Measurements from ENCODE around the gene PLCB2. TPM values are rescaled to one million over a fixed set of nuclear protein-coding genes. Genes with fewer than 3 reads are reported as not detected.

PLCB2 gene
- total and polyA plus RNA-seq, 2 donors (not counting 1 experiment from before 2014, with no cell fraction given): 166 to 312 TPM

- H3K27ac Mint-ChIP-seq: no peak overlapping the region
- Histone ChIP-seq H3K9me3 (ENCODE audit: control extremely low read depth in 1 of 3, control insufficient read depth in 2 of 3, insufficient read depth in 1 of 3, low read length in 2 of 3) (peaks cover 0 to 4% (median 0%) of the 10 kb centered on the region in 3 donors), H3K27me3 (replicated peaks in 1 of 4; ENCODE audit: control extremely low read depth in 1 of 4, control insufficient read depth in 3 of 4, insufficient read depth in 4 of 4, low read length in 3 of 4) (peaks cover 0 to 18% (median 6%) of the 10 kb centered on the region in 4 experiments), H3K4me3 (ENCODE audit: control extremely low read depth in 1 of 5, extremely low read depth in 1 of 5, insufficient read depth in 1 of 5, low read depth in 2 of 5, low read length in 4 of 5) (no peak overlapping the region), H3K36me3 (replicated peaks in 1 of 2; ENCODE audit: control extremely low read depth in 1 of 2, control insufficient read depth in 1 of 2, extremely low read depth in 1 of 2, insufficient read depth in 2 of 2, low read length in 1 of 2) (no peaks in the 10 kb centered on the region), H2AFZ (ENCODE audit: insufficient read depth, low read depth, low read length, poor library complexity, severe bottlenecking) (peak overlapping the region; percentile 80), H3K4me2 (replicated peaks; ENCODE audit: low read depth, low read length, poor library complexity, severe bottlenecking) (peak overlapping the region; percentile 92), H3K27ac (ENCODE audit: low read length in 2 of 2) (no peak overlapping the region), H3K4me1 (ENCODE audit: control insufficient read depth in 2 of 2, insufficient read depth in 2 of 2, low read length in 2 of 2) (peaks cover 25% of the 10 kb centered on the region in 2 donors), H3K79me2 (ENCODE audit: control insufficient read depth, insufficient read depth, low read length) (no peaks in the 10 kb centered on the region), H3K9ac (ENCODE audit: low read length) (peak overlapping the region; percentile 76), H4K20me1 (ENCODE audit: control insufficient read depth, insufficient read depth, low read length, poor library complexity, severe bottlenecking) (no peaks in the 10 kb centered on the region)
- ATAC-seq (ENCODE audit: low read depth): no peak
- ChIA-PET POLR2A (no interaction called here), CTCF (interaction anchor here (1.1 to 5.0 kb wide), 4 partner anchors 14 to 39 kb away, joined by 4 to 22 read pairs (median 6); no protein-coding TSS in a partner anchor)
- H3K27me3 Mint-ChIP-seq: peaks cover 9% of the 10 kb centered on the region
- peaks cover 30% of the 10 kb centered on the region for H3K4me1 Mint-ChIP-seq
- no peak for TF ChIP-seq EZH2 (IDR thresholded peaks at IDR 0.05; ENCODE audit: borderline replicate concordance, insufficient read depth, low read depth, low read length, poor library complexity, severe bottlenecking)
- TF ChIP-seq, protein P1, sequence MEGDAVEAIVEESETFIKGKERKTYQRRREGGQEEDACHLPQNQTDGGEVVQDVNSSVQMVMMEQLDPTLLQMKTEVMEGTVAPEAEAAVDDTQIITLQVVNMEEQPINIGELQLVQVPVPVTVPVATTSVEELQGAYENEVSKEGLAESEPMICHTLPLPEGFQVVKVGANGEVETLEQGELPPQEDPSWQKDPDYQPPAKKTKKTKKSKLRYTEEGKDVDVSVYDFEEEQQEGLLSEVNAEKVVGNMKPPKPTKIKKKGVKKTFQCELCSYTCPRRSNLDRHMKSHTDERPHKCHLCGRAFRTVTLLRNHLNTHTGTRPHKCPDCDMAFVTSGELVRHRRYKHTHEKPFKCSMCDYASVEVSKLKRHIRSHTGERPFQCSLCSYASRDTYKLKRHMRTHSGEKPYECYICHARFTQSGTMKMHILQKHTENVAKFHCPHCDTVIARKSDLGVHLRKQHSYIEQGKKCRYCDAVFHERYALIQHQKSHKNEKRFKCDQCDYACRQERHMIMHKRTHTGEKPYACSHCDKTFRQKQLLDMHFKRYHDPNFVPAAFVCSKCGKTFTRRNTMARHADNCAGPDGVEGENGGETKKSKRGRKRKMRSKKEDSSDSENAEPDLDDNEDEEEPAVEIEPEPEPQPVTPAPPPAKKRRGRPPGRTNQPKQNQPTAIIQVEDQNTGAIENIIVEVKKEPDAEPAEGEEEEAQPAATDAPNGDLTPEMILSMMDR (IDR thresholded peaks at IDR 0.05): no peak
- DNase-seq: no peak
- no peaks in the 10 kb centered on the region for H3K9me3 Mint-ChIP-seq (ENCODE audit: insufficient read depth)
- intact Hi-C loops (cut with micrococcal nuclease): no loop called here
- peak overlapping the region; percentile 71 for H3K4me3 Mint-ChIP-seq
- WGBS (ENCODE audit: insufficient coverage): 94% methylated on average over 15 of the region's 19 CpGs
Measured at GRCh38 chr15:40239693-40240618, 67.8 kb downstream of the PLCB2 start.

DNA sequence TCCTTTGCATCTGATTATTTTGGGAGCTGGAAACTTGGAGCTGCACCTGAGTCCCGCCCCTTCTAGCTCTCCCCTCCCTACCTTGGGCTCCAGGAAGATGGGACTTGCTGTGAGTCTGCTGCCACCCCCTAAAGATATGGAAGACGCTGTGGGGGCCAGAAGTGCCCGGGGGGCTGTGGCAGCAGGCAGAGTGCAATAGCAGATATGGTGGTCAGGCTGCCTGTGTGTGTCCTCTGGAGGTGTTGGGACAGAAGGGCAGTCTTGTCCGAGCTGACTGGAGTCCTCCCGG, 68.4 kb downstream of the PLCB2 start:
- Mint-ChIP-seq H3K4me1 (peaks cover 36% of the 10 kb centered on the region), H3K4me3 (peak overlapping the region; percentile 71), H3K27ac (no peak overlapping the region), H3K9me3 (ENCODE audit: insufficient read depth) (no peaks in the 10 kb centered on the region), H3K27me3 (peaks cover 9% of the 10 kb centered on the region)
- Histone ChIP-seq H3K9ac (ENCODE audit: low read length) (peak overlapping the region; percentile 76), H3K79me2 (ENCODE audit: control insufficient read depth, insufficient read depth, low read length) (no peaks in the 10 kb centered on the region), H4K20me1 (ENCODE audit: control insufficient read depth, insufficient read depth, low read length, poor library complexity, severe bottlenecking) (no peaks in the 10 kb centered on the region), H2AFZ (ENCODE audit: insufficient read depth, low read depth, low read length, poor library complexity, severe bottlenecking) (peak overlapping the region; percentile 80), H3K9me3 (ENCODE audit: control extremely low read depth in 1 of 3, control insufficient read depth in 2 of 3, insufficient read depth in 1 of 3, low read length in 2 of 3) (peaks cover 0 to 4% (median 0%) of the 10 kb centered on the region in 3 donors), H3K27me3 (replicated peaks in 1 of 4; ENCODE audit: control extremely low read depth in 1 of 4, control insufficient read depth in 3 of 4, insufficient read depth in 4 of 4, low read length in 3 of 4) (peaks cover 0 to 18% (median 6%) of the 10 kb centered on the region in 4 experiments), H3K4me1 (ENCODE audit: control insufficient read depth in 2 of 2, insufficient read depth in 2 of 2, low read length in 2 of 2) (peaks cover 30 to 31% of the 10 kb centered on the region in 2 donors), H3K4me2 (replicated peaks; ENCODE audit: low read depth, low read length, poor library complexity, severe bottlenecking) (peak overlapping the region; percentile 92), H3K36me3 (replicated peaks in 1 of 2; ENCODE audit: control extremely low read depth in 1 of 2, control insufficient read depth in 1 of 2, extremely low read depth in 1 of 2, insufficient read depth in 2 of 2, low read length in 1 of 2) (no peaks in the 10 kb centered on the region), H3K4me3 (ENCODE audit: control extremely low read depth in 1 of 5, extremely low read depth in 1 of 5, insufficient read depth in 1 of 5, low read depth in 2 of 5, low read length in 4 of 5) (peak overlapping the region in 4 of 5 experiments; percentile 22 to 55 (median 34)), H3K27ac (ENCODE audit: low read length in 2 of 2) (no peak overlapping the region)
- CTCF ChIA-PET: interaction anchor here (0.9 to 5.0 kb wide), 7 partner anchors 13 to 194 kb away, joined by 3 to 22 read pairs (median 5); partner anchors contain the start of gene PLCB2
- POLR2A ChIA-PET: interaction anchor here (0.9 kb wide), 1 partner anchor 69 kb away, joined by 3 read pairs; the partner anchor contains the start of gene PLCB2
- DNase-seq: no peak
- 62% methylated on average over 3 of the region's 5 CpGs for WGBS (ENCODE audit: insufficient coverage)
- no peak for TF ChIP-seq EZH2 (IDR thresholded peaks at IDR 0.05; ENCODE audit: borderline replicate concordance, insufficient read depth, low read depth, low read length, poor library complexity, severe bottlenecking)
- TF ChIP-seq, protein P1 (IDR thresholded peaks at IDR 0.05): no peak
- intact Hi-C loops (cut with micrococcal nuclease): no loop called here
- ATAC-seq (ENCODE audit: low read depth): no peak
